MM.1S (cell line): ENCODE measurements around the gene MDK.
A peak's percentile ranks its signal among the peaks of the same experiment; 100 is the strongest.

Experiments
- DNase-seq: peaks from one replicate; pipeline ENCODE4 v3.0.0-alpha.2; 2015
- H2AFZ ChIP-seq: fragments of 300-600 bp; sonication (generic); 2 replicates; pipeline ENCODE4 v1.6.0; 2016; ENCODE audit warnings: antibody characterized with exemption, low read length
- H3F3A ChIP-seq: fragments of 300-600 bp; sonication (generic); 2 replicates; pipeline ENCODE4 v1.6.1; 2016; ENCODE audit warnings: mild to moderate bottlenecking, antibody characterized with exemption, low read length, moderate library complexity, mixed read lengths; ENCODE audit not compliant: insufficient read depth
- H3K27ac ChIP-seq: fragments of 300-600 bp; sonication (generic); 2 replicates; pipeline ENCODE4 v1.5.1; 2016; ENCODE audit warnings: mild to moderate bottlenecking, low read length
- H3K27me3 ChIP-seq: fragments of 300-600 bp; sonication (generic); replicated peaks from 2 replicates; pipeline ENCODE4 v1.6.0; 2016; ENCODE audit warnings: low read length; ENCODE audit not compliant: insufficient read depth
- H3K36me3 ChIP-seq: fragments of 300-600 bp; sonication (generic); replicated peaks from 2 replicates; pipeline ENCODE4 v1.6.1; 2016; ENCODE audit warnings: mild to moderate bottlenecking, low read length, mixed read lengths; ENCODE audit not compliant: insufficient read depth
- H3K4me1 ChIP-seq: fragments of 300-600 bp; sonication (generic); 2 replicates; pipeline ENCODE4 v1.6.1; 2016; ENCODE audit warnings: low read length, mixed read lengths
- H3K4me2 ChIP-seq: fragments of 300-600 bp; sonication (generic); 2 replicates; pipeline ENCODE4 v1.6.0; 2016; ENCODE audit warnings: low read depth, low read length
- H3K4me3 ChIP-seq: fragments of 300-600 bp; sonication (generic); 2 replicates; pipeline ENCODE4 v1.5.1; 2016; ENCODE audit warnings: low read length, mixed read lengths
- H3K79me2 ChIP-seq: fragments of 300-600 bp; sonication (generic); 2 replicates; pipeline ENCODE4 v1.6.1; 2016; ENCODE audit warnings: mixed run types, low read length, mixed read lengths
- H3K9ac ChIP-seq: fragments of 300-600 bp; sonication (generic); 2 replicates; pipeline ENCODE4 v1.6.1; 2016; ENCODE audit warnings: low read length, mixed read lengths
- H3K9me2 ChIP-seq: fragments of 300-600 bp; sonication (generic); replicated peaks from 2 replicates; pipeline ENCODE4 v1.6.1; 2016; ENCODE audit warnings: mild to moderate bottlenecking, low read length, mixed read lengths; ENCODE audit not compliant: insufficient read depth
- H3K9me3 ChIP-seq: fragments of 300-600 bp; sonication (generic); replicated peaks from 2 replicates; pipeline ENCODE4 v1.6.1; 2016; ENCODE audit warnings: mild to moderate bottlenecking, low read length, mixed read lengths; ENCODE audit not compliant: insufficient read depth
- H4K20me1 ChIP-seq: fragments of 300-600 bp; sonication (generic); 2 replicates; pipeline ENCODE4 v1.6.1; 2016; ENCODE audit warnings: mild to moderate bottlenecking, low read length, moderate library complexity, mixed read lengths; ENCODE audit not compliant: insufficient read depth
- EZH2 ChIP-seq: fragments of 300-600 bp; sonication (generic); optimal IDR thresholded peaks from 2 replicates; pipeline ENCODE3; 2017; ENCODE audit warnings: low read depth, mild to moderate bottlenecking, antibody characterized with exemption, low read length, mixed read lengths
- EZH2phosphoT487 ChIP-seq: fragments of 300-600 bp; sonication (generic); IDR thresholded peaks from 2 replicates; pipeline ENCODE4 v1.6.1; 2018; ENCODE audit warnings: antibody characterized with exemption, low read length
- TF ChIP-seq, protein P1 (sequence below): fragments of 300-600 bp; sonication (generic); IDR thresholded peaks from 2 replicates; pipeline ENCODE4 v1.5.1; 2016; ENCODE audit warnings: antibody characterized with exemption, low read length, mixed read lengths

Gene MDK

DNA sequence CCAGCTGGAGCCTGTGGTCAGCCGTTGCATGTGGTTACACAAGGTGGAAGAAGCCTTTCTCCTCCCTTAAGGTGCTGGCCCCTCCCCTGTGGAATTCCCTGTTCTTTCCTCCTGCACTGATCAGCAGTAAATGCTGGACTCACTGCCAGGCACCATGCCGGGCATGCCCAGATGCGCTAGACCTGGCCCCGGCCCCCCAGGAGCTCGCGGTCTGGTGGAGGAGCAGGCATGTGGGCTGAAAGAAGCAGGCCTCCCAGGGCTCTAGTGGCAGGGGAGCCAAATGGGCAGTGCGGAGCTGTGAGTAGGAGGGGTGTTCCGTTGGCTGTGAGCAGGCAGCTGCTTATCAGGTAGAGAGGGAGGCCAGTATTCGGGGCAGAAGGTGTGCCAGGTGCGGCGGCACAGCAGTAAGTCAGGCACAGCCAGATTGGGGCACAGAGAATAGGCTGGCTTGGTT lies 24.0 kb upstream of the MDK start:
- Histone ChIP-seq H3K4me2 (no peak overlapping the region), H3K4me3 (no peak overlapping the region), H2AFZ (no peak overlapping the region), H3K79me2 (peaks cover 48% of the 10 kb centered on the region), H3K9me2 (no peaks in the 10 kb centered on the region), H3K9ac (no peak overlapping the region), H3K4me1 (no peaks in the 10 kb centered on the region), H3F3A (no peaks in the 10 kb centered on the region), H4K20me1 (no peaks in the 10 kb centered on the region), H3K27me3 (no peaks in the 10 kb centered on the region), H3K27ac (no peak overlapping the region), H3K36me3 (no peaks in the 10 kb centered on the region), H3K9me3 (no peaks in the 10 kb centered on the region)
- TF ChIP-seq EZH2phosphoT487 (no peak), EZH2 (no peak)
- TF ChIP-seq, protein P1, sequence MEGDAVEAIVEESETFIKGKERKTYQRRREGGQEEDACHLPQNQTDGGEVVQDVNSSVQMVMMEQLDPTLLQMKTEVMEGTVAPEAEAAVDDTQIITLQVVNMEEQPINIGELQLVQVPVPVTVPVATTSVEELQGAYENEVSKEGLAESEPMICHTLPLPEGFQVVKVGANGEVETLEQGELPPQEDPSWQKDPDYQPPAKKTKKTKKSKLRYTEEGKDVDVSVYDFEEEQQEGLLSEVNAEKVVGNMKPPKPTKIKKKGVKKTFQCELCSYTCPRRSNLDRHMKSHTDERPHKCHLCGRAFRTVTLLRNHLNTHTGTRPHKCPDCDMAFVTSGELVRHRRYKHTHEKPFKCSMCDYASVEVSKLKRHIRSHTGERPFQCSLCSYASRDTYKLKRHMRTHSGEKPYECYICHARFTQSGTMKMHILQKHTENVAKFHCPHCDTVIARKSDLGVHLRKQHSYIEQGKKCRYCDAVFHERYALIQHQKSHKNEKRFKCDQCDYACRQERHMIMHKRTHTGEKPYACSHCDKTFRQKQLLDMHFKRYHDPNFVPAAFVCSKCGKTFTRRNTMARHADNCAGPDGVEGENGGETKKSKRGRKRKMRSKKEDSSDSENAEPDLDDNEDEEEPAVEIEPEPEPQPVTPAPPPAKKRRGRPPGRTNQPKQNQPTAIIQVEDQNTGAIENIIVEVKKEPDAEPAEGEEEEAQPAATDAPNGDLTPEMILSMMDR: no peak
- DNase-seq: no peak

- no peak for DNase-seq
- TF ChIP-seq EZH2phosphoT487: no peak
- no peak for TF ChIP-seq EZH2
- TF ChIP-seq, protein P1: no peak
- Histone ChIP-seq H3K4me2 (no peak overlapping the region), H4K20me1 (no peaks in the 10 kb centered on the region), H3K27ac (no peak overlapping the region), H3K9ac (no peak overlapping the region), H3K4me3 (no peak overlapping the region), H3K79me2 (peaks cover 32% of the 10 kb centered on the region), H3K4me1 (no peaks in the 10 kb centered on the region), H3K27me3 (no peaks in the 10 kb centered on the region), H2AFZ (no peak overlapping the region), H3K9me3 (no peaks in the 10 kb centered on the region), H3K9me2 (no peaks in the 10 kb centered on the region), H3K36me3 (no peaks in the 10 kb centered on the region), H3F3A (no peaks in the 10 kb centered on the region)
Observed at GRCh38 chr11:46359953-46360352, 21.5 kb upstream of the MDK start.

DNA sequence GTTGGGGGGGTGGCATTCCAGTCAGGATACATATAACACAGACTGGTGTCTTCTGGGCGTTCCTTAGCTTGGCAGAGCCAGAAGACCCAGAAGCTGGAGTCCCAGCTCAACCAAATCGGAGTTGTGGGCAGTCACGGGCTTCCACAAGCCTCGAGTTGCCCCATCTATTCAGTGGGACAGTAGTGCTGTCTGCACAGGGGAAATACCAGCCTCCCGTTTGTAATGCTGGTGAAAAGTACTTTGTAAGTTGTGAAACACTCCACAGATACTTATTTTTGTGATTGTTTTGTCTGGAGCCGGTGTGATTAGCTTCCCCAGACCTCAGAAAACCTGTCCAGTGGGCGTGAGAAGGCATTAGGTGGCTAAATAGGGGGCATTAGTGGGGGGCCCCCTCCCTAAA lies 20.6 kb upstream of the MDK start:
- Histone ChIP-seq H3K27ac (no peak overlapping the region; the same call in 1 of the 2 replicates), H3K4me3 (peak overlapping the region; percentile 49; the same call in 1 of the 2 replicates), H3K9me3 (no peaks in the 10 kb centered on the region), H4K20me1 (no peaks in the 10 kb centered on the region), H3K36me3 (no peaks in the 10 kb centered on the region), H2AFZ (peak overlapping the region; percentile 45; the same call in 1 of the 2 replicates), H3K79me2 (peaks cover 32% of the 10 kb centered on the region), H3K27me3 (no peaks in the 10 kb centered on the region), H3K4me1 (no peaks in the 10 kb centered on the region), H3K9me2 (no peaks in the 10 kb centered on the region), H3K9ac (peak overlapping the region; percentile 27; the same call in 1 of the 2 replicates), H3F3A (no peaks in the 10 kb centered on the region), H3K4me2 (peak overlapping the region; percentile 84)
- no peak for DNase-seq
- TF ChIP-seq, protein P1: no peak
